Measurements from ENCODE around the gene STX17.
A peak's percentile ranks its signal among the peaks of the same experiment; 100 is the strongest.
"Not testable (repeated sequence)": the region's sequence is repeated elsewhere in the genome, so short reads cannot be mapped to it uniquely, and the experiment has no call there.

The STX17 gene

GRCh38 chr9:99977033-99977792 is 70.8 kb downstream of the STX17 start:
- DNase-seq: no peak

GRCh38 chr9:99978221-99978620 is 71.8 kb downstream of the STX17 start:
- DNase-seq: no peak

- no peak for DNase-seq
Measured at GRCh38 chr9:99980598-99980997, 74.1 kb downstream of the STX17 start.

GRCh38 chr9:99986642-99987041 is 80.2 kb downstream of the STX17 start:
- no peak for DNase-seq

- DNase-seq: not testable (repeated sequence)
Measured at GRCh38 chr9:99990508-99990907, 84.1 kb downstream of the STX17 start.

- DNase-seq: no peak
Measured at GRCh38 chr9:99998266-99998665, 91.8 kb downstream of the STX17 start.

GRCh38 chr9:99998866-99999265 is 92.4 kb downstream of the STX17 start:
- DNase-seq: no peak

GRCh38 chr9:99999797-100000196 is 93.3 kb downstream of the STX17 start:
- no peak for DNase-seq

- DNase-seq: peak; percentile 14
Measured at GRCh38 chr9:100011062-100011681, 104.7 kb downstream of the STX17 start.

- DNase-seq: no peak
Measured at GRCh38 chr9:100012279-100012678, 105.8 kb downstream of the STX17 start.

GRCh38 chr9:100013573-100013972 is 107.1 kb downstream of the STX17 start:
- no peak for DNase-seq

- DNase-seq: no peak
Measured at GRCh38 chr9:100014846-100015245, 108.4 kb downstream of the STX17 start.

- DNase-seq: no peak
Measured at GRCh38 chr9:100019541-100019940, 113.1 kb downstream of the STX17 start.
